ENCODE results near the gene GCK.

The GCK gene

DNA sequence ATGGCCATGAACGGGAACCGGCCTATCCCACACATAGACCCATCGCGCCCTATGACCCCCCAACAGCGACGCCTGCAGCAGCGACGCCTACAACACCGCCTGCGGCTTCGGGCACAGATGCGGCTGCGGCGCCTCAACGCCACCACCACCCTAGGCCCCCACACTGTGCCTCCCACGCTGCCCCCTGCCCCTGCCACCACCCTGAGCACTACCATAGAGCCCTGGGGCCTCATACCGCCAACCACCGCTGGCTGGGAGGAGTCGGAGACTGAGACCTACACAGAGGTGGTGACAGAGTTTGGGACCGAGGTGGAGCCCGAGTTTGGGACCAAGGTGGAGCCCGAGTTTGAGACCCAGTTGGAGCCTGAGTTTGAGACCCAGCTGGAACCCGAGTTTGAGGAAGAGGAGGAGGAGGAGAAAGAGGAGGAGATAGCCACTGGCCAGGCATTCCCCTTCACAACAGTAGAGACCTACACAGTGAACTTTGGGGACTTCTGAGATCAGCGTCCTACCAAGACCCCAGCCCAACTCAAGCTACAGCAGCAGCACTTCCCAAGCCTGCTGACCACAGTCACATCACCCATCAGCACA lies 75.4 kb downstream of the GCK start:
- Histone ChIP-seq H3K4me3 (ENCODE audit: low read depth, low read length) (no peak overlapping the region), H3K79me2 (ENCODE audit: control insufficient read depth, insufficient read depth, low read length, unreplicated experiment) (no peaks in the 10 kb centered on the region), H3K36me3 (ENCODE audit: insufficient read depth, low read length) (no peaks in the 10 kb centered on the region; the same call in 1 of the 2 replicates), H3K4me1 (ENCODE audit: control insufficient read depth, insufficient read depth, low read length, unreplicated experiment) (peaks cover 5% of the 10 kb centered on the region), H3K27me3 (ENCODE audit: insufficient read depth, low read length) (no peaks in the 10 kb centered on the region), H3K27ac (ENCODE audit: low read depth, low read length) (no peak overlapping the region), H2AFZ (ENCODE audit: low read length, unreplicated experiment) (no peak overlapping the region)

GRCh38 chr7:44112997-44113763 lies 76.1 kb downstream of the GCK start:
- no peak overlapping the region for H2AFZ ChIP-seq (ENCODE audit: low read length, unreplicated experiment)
- no peaks in the 10 kb centered on the region for H3K79me2 ChIP-seq (ENCODE audit: control insufficient read depth, insufficient read depth, low read length, unreplicated experiment)
- H3K4me1 ChIP-seq (ENCODE audit: control insufficient read depth, insufficient read depth, low read length, unreplicated experiment): peaks cover 4% of the 10 kb centered on the region
- no peak overlapping the region for H3K4me3 ChIP-seq (ENCODE audit: low read depth, low read length)
- no peaks in the 10 kb centered on the region for H3K27me3 ChIP-seq (ENCODE audit: insufficient read depth, low read length)
- H3K36me3 ChIP-seq (ENCODE audit: insufficient read depth, low read length): no peaks in the 10 kb centered on the region; the same call in 1 of the 2 replicates
- H3K27ac ChIP-seq (ENCODE audit: low read depth, low read length): no peak overlapping the region

DNA sequence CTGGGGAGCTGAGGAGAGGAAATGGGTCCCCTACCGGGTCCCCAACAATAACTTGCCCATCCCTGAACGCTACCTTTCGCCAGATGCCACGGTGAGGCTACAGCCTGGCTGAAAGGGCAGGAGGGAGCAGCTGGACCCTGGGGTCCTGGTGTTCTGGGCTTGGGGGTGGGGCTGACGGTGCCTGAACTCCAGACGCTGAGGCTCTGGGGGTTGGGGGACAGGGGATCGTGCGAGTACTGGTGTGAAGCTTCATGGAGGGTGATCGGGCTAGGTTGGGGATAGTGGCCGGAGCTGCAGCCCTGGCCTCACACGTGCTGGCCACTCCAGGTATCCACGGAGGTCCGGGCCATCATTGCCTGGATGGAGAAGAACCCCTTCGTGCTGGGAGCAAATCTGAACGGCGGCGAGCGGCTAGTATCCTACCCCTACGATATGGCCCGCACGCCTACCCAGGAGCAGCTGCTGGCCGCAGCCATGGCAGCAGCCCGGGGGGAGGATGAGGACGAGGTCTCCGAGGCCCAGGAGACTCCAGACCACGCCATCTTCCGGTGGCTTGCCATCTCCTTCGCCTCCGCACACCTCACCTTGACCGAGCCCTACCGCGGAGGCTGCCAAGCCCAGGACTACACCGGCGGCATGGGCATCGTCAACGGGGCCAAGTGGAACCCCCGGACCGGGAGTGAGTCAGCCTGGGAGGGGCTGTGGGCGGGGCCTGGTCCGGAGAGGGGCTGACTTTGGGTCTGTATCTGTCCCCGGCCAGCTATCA lies 76.8 kb downstream of the GCK start:
- Histone ChIP-seq H3K27me3 (ENCODE audit: insufficient read depth, low read length) (no peaks in the 10 kb centered on the region), H3K36me3 (ENCODE audit: insufficient read depth, low read length) (no peaks in the 10 kb centered on the region; the same call in 1 of the 2 replicates), H3K79me2 (ENCODE audit: control insufficient read depth, insufficient read depth, low read length, unreplicated experiment) (no peaks in the 10 kb centered on the region), H2AFZ (ENCODE audit: low read length, unreplicated experiment) (no peak overlapping the region), H3K27ac (ENCODE audit: low read depth, low read length) (no peak overlapping the region), H3K4me3 (ENCODE audit: low read depth, low read length) (no peak overlapping the region), H3K4me1 (ENCODE audit: control insufficient read depth, insufficient read depth, low read length, unreplicated experiment) (no peaks in the 10 kb centered on the region)

- Histone ChIP-seq H3K36me3 (ENCODE audit: insufficient read depth, low read length) (no peaks in the 10 kb centered on the region), H3K27me3 (ENCODE audit: insufficient read depth, low read length) (no peaks in the 10 kb centered on the region), H3K4me1 (ENCODE audit: control insufficient read depth, insufficient read depth, low read length, unreplicated experiment) (peaks cover under 1% of the 10 kb centered on the region), H3K27ac (ENCODE audit: low read depth, low read length) (no peak overlapping the region), H2AFZ (ENCODE audit: low read length, unreplicated experiment) (no peak overlapping the region), H3K79me2 (ENCODE audit: control insufficient read depth, insufficient read depth, low read length, unreplicated experiment) (peaks cover 4% of the 10 kb centered on the region), H3K4me3 (ENCODE audit: low read depth, low read length) (no peak overlapping the region)
Observed at GRCh38 chr7:44111761-44112160, 77.5 kb downstream of the GCK start.

GRCh38 chr7:44110719-44111635 lies 78.3 kb downstream of the GCK start:
- Histone ChIP-seq H3K27me3 (ENCODE audit: insufficient read depth, low read length) (no peaks in the 10 kb centered on the region), H3K27ac (ENCODE audit: low read depth, low read length) (no peak overlapping the region), H3K79me2 (ENCODE audit: control insufficient read depth, insufficient read depth, low read length, unreplicated experiment) (peaks cover 8% of the 10 kb centered on the region), H3K36me3 (ENCODE audit: insufficient read depth, low read length) (no peaks in the 10 kb centered on the region), H3K4me3 (ENCODE audit: low read depth, low read length) (no peak overlapping the region), H2AFZ (ENCODE audit: low read length, unreplicated experiment) (no peak overlapping the region), H3K4me1 (ENCODE audit: control insufficient read depth, insufficient read depth, low read length, unreplicated experiment) (peaks cover 9% of the 10 kb centered on the region)

GRCh38 chr7:44109991-44110390 lies 79.2 kb downstream of the GCK start:
- H2AFZ ChIP-seq (ENCODE audit: low read length, unreplicated experiment): no peak overlapping the region
- H3K79me2 ChIP-seq (ENCODE audit: control insufficient read depth, insufficient read depth, low read length, unreplicated experiment): peaks cover 11% of the 10 kb centered on the region
- H3K27me3 ChIP-seq (ENCODE audit: insufficient read depth, low read length): no peaks in the 10 kb centered on the region
- H3K27ac ChIP-seq (ENCODE audit: low read depth, low read length): no peak overlapping the region
- H3K36me3 ChIP-seq (ENCODE audit: insufficient read depth, low read length): no peaks in the 10 kb centered on the region
- H3K4me3 ChIP-seq (ENCODE audit: low read depth, low read length): no peak overlapping the region
- H3K4me1 ChIP-seq (ENCODE audit: control insufficient read depth, insufficient read depth, low read length, unreplicated experiment): peaks cover 18% of the 10 kb centered on the region

- no peak overlapping the region for H2AFZ ChIP-seq (ENCODE audit: low read length, unreplicated experiment)
- no peaks in the 10 kb centered on the region for H3K36me3 ChIP-seq (ENCODE audit: insufficient read depth, low read length)
- H3K4me3 ChIP-seq (ENCODE audit: low read depth, low read length): no peak overlapping the region
- H3K79me2 ChIP-seq (ENCODE audit: control insufficient read depth, insufficient read depth, low read length, unreplicated experiment): peaks cover 11% of the 10 kb centered on the region
- peaks cover 22% of the 10 kb centered on the region for H3K4me1 ChIP-seq (ENCODE audit: control insufficient read depth, insufficient read depth, low read length, unreplicated experiment)
- H3K27ac ChIP-seq (ENCODE audit: low read depth, low read length): no peak overlapping the region
- no peaks in the 10 kb centered on the region for H3K27me3 ChIP-seq (ENCODE audit: insufficient read depth, low read length)
Observed at GRCh38 chr7:44108768-44109750, 80.2 kb downstream of the GCK start.

- no peaks in the 10 kb centered on the region for H3K27me3 ChIP-seq (ENCODE audit: insufficient read depth, low read length)
- H3K4me1 ChIP-seq (ENCODE audit: control insufficient read depth, insufficient read depth, low read length, unreplicated experiment): peaks cover 22% of the 10 kb centered on the region
- H3K27ac ChIP-seq (ENCODE audit: low read depth, low read length): no peak overlapping the region
- no peak overlapping the region for H3K4me3 ChIP-seq (ENCODE audit: low read depth, low read length)
- H3K79me2 ChIP-seq (ENCODE audit: control insufficient read depth, insufficient read depth, low read length, unreplicated experiment): peaks cover 11% of the 10 kb centered on the region
- no peak overlapping the region for H2AFZ ChIP-seq (ENCODE audit: low read length, unreplicated experiment)
- H3K36me3 ChIP-seq (ENCODE audit: insufficient read depth, low read length): no peaks in the 10 kb centered on the region
Observed at GRCh38 chr7:44107961-44108767, 81.1 kb downstream of the GCK start.

All from ACC112 (cell line).